ENCODE data around the gene OLFML2B. TPM values are rescaled to one million over a fixed set of nuclear protein-coding genes. Genes with fewer than 3 reads are reported as not detected.
"Not testable (repeated sequence)": the region's sequence is repeated elsewhere in the genome, so short reads cannot be mapped to it uniquely, and the experiment has no call there.

OLFML2B gene
- total RNA-seq, 4 donors from 2014 or later: 8.5 to 38.4 (median 12.9) TPM

DNA sequence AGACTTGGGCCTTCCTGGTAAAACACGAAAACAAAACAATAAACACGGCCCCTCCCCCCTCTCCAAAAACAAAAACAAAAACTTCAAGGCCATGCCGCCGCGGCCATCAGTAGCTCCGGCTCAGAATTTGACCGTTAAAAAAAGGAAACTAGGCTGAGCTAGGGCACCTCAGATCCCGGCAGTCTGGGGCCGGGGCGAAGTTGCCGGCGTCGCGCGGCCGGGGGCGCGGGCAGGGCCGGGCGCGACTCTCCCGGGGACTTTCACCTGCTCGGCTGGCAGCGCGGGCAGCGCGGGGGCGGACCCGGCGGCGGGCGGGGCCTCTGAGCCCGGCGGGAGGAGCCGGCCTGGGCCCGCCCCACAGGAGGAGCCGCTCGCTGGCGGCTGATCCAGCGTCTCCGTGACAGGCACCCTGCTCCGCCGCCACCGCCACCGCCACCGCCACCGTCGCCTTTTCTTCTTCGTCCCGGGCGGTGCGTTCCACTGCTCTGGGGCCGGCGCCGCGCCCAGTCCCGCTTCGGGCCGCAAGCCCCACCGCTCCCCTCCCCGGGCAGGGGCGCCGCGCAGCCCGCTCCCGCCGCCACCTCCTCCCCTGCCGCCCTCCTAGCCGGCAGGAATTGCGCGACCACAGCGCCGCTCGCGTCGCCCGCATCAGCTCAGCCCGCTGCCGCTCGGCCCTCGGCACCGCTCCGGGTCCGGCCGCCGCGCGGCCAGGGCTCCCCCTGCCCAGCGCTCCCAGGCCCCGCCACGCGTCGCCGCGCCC is 45.8 kb upstream of the OLFML2B start, which contains the start of gene NOS1AP:
NOS1AP (plus strand) TSS at position 358 of the 760 bp plus-strand sequence. CDS start 487 bp downstream, outside the sequence.
- H3K36me3 ChIP-seq: no peaks in the 10 kb centered on the region
- no peaks in the 10 kb centered on the region for H3K27me3 ChIP-seq
- peak within 1 kb of the TSS; percentile 28 to 52 for H3K27ac ChIP-seq
- no peaks in the 10 kb centered on the region for H3K9me3 ChIP-seq
- DNase-seq: peak; percentile 31 to 50
- H3K4me1 ChIP-seq: peaks cover 0 to 9% of the 10 kb centered on the region in 2 donors
- peak within 1 kb of the TSS; percentile 32 to 84 for H3K4me3 ChIP-seq
- intact Hi-C loops (cut with DNase I; ENCODE audit: low total_unique reads): no loop called here
- TF ChIP-seq, protein P1, sequence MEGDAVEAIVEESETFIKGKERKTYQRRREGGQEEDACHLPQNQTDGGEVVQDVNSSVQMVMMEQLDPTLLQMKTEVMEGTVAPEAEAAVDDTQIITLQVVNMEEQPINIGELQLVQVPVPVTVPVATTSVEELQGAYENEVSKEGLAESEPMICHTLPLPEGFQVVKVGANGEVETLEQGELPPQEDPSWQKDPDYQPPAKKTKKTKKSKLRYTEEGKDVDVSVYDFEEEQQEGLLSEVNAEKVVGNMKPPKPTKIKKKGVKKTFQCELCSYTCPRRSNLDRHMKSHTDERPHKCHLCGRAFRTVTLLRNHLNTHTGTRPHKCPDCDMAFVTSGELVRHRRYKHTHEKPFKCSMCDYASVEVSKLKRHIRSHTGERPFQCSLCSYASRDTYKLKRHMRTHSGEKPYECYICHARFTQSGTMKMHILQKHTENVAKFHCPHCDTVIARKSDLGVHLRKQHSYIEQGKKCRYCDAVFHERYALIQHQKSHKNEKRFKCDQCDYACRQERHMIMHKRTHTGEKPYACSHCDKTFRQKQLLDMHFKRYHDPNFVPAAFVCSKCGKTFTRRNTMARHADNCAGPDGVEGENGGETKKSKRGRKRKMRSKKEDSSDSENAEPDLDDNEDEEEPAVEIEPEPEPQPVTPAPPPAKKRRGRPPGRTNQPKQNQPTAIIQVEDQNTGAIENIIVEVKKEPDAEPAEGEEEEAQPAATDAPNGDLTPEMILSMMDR (IDR thresholded peaks at IDR 0.05): peak in 1 of 4 experiments; percentile 2
- peak; percentile 16 to 61 for TF ChIP-seq POLR2A (IDR thresholded peaks at IDR 0.05)

- TF ChIP-seq, protein P1 (IDR thresholded peaks at IDR 0.05): no peak
- no peak for TF ChIP-seq POLR2A (IDR thresholded peaks at IDR 0.05)
- H3K9me3 ChIP-seq: no peaks in the 10 kb centered on the region
- H3K27me3 ChIP-seq: no peaks in the 10 kb centered on the region
- H3K4me1 ChIP-seq: peaks cover 0 to 9% of the 10 kb centered on the region in 2 donors
- H3K36me3 ChIP-seq: no peaks in the 10 kb centered on the region
- intact Hi-C loops (cut with DNase I; ENCODE audit: low total_unique reads): no loop called here
- no peak for DNase-seq
- no peak overlapping the region for H3K4me3 ChIP-seq
- no peak overlapping the region for H3K27ac ChIP-seq
Measured at GRCh38 chr1:162068301-162068700, 44.6 kb upstream of the OLFML2B start.

GRCh38 chr1:162067466-162067865 is 43.8 kb upstream of the OLFML2B start:
- Histone ChIP-seq H3K4me1 (peaks cover 0 to 9% of the 10 kb centered on the region in 2 donors), H3K4me3 (no peak overlapping the region), H3K9me3 (no peaks in the 10 kb centered on the region), H3K36me3 (no peaks in the 10 kb centered on the region), H3K27ac (no peak overlapping the region), H3K27me3 (no peaks in the 10 kb centered on the region)
- intact Hi-C loops (cut with DNase I; ENCODE audit: low total_unique reads): no loop called here
- no peak for DNase-seq
- no peak for TF ChIP-seq POLR2A (IDR thresholded peaks at IDR 0.05)

GRCh38 chr1:162066836-162067235 is 43.2 kb upstream of the OLFML2B start:
- DNase-seq; H3K27me3 ChIP-seq; H3K9me3 ChIP-seq; H3K4me1 ChIP-seq; H3K4me3 ChIP-seq; H3K36me3 ChIP-seq; H3K27ac ChIP-seq; intact Hi-C loops (cut with DNase I; ENCODE audit: low total_unique reads): not testable (repeated sequence)

GRCh38 chr1:162065016-162065415 is 41.3 kb upstream of the OLFML2B start:
- H3K9me3 ChIP-seq: no peaks in the 10 kb centered on the region
- H3K36me3 ChIP-seq: no peaks in the 10 kb centered on the region
- no peak for DNase-seq
- peaks cover 0 to 9% of the 10 kb centered on the region in 2 donors for H3K4me1 ChIP-seq
- no peak overlapping the region for H3K4me3 ChIP-seq
- intact Hi-C loops (cut with DNase I; ENCODE audit: low total_unique reads): no loop called here
- H3K27me3 ChIP-seq: no peaks in the 10 kb centered on the region
- H3K27ac ChIP-seq: no peak overlapping the region
- TF ChIP-seq, protein P1 (IDR thresholded peaks at IDR 0.05): no peak
- TF ChIP-seq POLR2A (IDR thresholded peaks at IDR 0.05): no peak

DNA sequence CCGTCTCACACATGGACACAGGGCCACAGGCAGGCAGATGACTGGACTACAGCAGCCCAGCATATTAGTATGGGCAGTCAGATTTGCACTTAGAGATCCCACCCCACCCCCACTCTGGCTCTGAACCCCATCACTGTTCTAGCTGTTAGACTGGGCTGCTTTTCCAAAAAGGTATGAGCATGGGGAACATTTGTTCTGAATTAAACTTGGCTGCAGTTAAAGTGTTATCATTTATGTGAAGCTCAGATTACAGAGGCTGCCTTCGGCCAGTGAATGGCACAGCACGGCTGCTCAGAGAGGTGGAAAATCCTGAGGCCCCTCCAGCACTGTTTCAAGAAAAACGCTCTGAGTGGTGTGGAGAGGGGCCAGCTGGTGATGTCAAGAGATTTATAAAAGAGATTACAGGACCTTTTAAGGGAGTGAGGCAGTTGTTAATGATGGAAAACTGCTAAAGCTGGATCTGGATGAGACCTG is 38.9 kb upstream of the OLFML2B start:
- Histone ChIP-seq H3K9me3 (no peaks in the 10 kb centered on the region), H3K4me1 (no peaks in the 10 kb centered on the region), H3K36me3 (no peaks in the 10 kb centered on the region), H3K27ac (no peak overlapping the region), H3K27me3 (no peaks in the 10 kb centered on the region), H3K4me3 (no peak overlapping the region)
- peak in 1 of 2 donors; percentile 38 for DNase-seq
- intact Hi-C loops (cut with DNase I; ENCODE audit: low total_unique reads): no loop called here
- TF ChIP-seq, protein P1 (IDR thresholded peaks at IDR 0.05): no peak

Measured in uterus (tissue), 4 donors.